NT2/D1 (cell line): ENCODE measurements around the gene TBC1D5.

ENCODE experiments used
- YY1 ChIP-seq: IDR thresholded peaks from 2 replicates; pipeline ENCODE4 v1.6.1; 2011; ENCODE audit not compliant: insufficient read length, insufficient read depth
- ZNF274 ChIP-seq: IDR thresholded peaks from 2 replicates; pipeline ENCODE4 v1.6.1; 2011; ENCODE audit warnings: mild to moderate bottlenecking, low read depth, low read length

- TF ChIP-seq YY1 (no peak), ZNF274 (no peak)
Measured at GRCh38 chr3:17369973-17370372, 372.5 kb downstream of the TBC1D5 start.
